Testis (tissue), 3 donors: ENCODE measurements around the gene DLG2. TPM values are rescaled to one million over a fixed set of nuclear protein-coding genes. Genes with fewer than 3 reads are reported as not detected.

Experiments used
- DNase-seq: peaks from one replicate; pipeline ENCODE4 v3.0.0-alpha.2; 2019
- H3K27ac ChIP-seq, 2 donors: fragments of 200-600 bp; sonication (generic); one replicate each; pipeline ENCODE4 v1.5.1; 2019
- H3K27me3 ChIP-seq: fragments of 200-600 bp; sonication (generic); one replicate; pipeline ENCODE4 v1.5.1; 2019
- H3K36me3 ChIP-seq: fragments of 200-600 bp; sonication (generic); one replicate; pipeline ENCODE4 v1.5.1; 2017; ENCODE audit warnings: low read depth; ENCODE audit errors: missing control alignments
- H3K4me1 ChIP-seq: fragments of 200-600 bp; sonication (generic); one replicate; pipeline ENCODE4 v1.5.1; 2019
- H3K4me3 ChIP-seq, 2 donors: fragments of 200-600 bp; sonication (generic); one replicate each; pipeline ENCODE4 v1.5.1; 2017 to 2019
- H3K9me3 ChIP-seq: fragments of 200-600 bp; sonication (generic); one replicate; pipeline ENCODE4 v1.5.1; 2017
- POLR2A ChIP-seq: fragments of 450-650 bp; IDR thresholded peaks from one replicate; pipeline ENCODE4 v1.6.1; 2017; ENCODE audit warnings: antibody characterized with exemption, mild to moderate bottlenecking, moderate library complexity
- WGBS, 2 donors: methylation state at CpG; one replicate each; pipeline ENCODE4 v1.1.5; 2018; 5-methylcytosine and 5-hydroxymethylcytosine counted together
- intact Hi-C: fragments of 100-400 bp; cut with DNase I; formaldehyde crosslinking; loops from one replicate; pipeline ENCODE4 v1.15.1; 2023; ENCODE audit warnings: low total_unique reads
- polyA plus RNA-seq: library from polyadenylated mRNA; stranded (reverse); fragments of 350-450 nt; fragmentation: Illumina TruSeq; extraction: RNeasy Lipid Tissue Mini Kit (QIAGEN cat#74804); gene quantifications from one replicate; pipeline ENCODE4 v1.2.3, GENCODE V29; 2014; ENCODE audit warnings: low read depth, low replicate concordance; ENCODE audit not compliant: insufficient read depth
- total RNA-seq, 2 donors: library from RNA; depleted of rRNA; stranded (reverse); fragments of >200 nt; gene quantifications; one replicate each; pipeline ENCODE4 v1.2.3, GENCODE V29; 2016
- TF ChIP-seq, protein P1 (sequence below), 3 experiments: fragments of 450-650 bp in 2 of 3; fragments of 200-600 bp in 1 of 3; sonication (generic) in 1 of 3; IDR thresholded peaks; one replicate each; pipeline ENCODE4 v1.5.1; 2016 to 2019; ENCODE audit warnings: antibody characterized with exemption in 3 of 3, mild to moderate bottlenecking in 2 of 3, moderate library complexity in 1 of 3

Gene DLG2
- total and polyA plus RNA-seq, 3 donors from 2014 or later = 13.8 to 23.0 (median 14.1) TPM

DNA sequence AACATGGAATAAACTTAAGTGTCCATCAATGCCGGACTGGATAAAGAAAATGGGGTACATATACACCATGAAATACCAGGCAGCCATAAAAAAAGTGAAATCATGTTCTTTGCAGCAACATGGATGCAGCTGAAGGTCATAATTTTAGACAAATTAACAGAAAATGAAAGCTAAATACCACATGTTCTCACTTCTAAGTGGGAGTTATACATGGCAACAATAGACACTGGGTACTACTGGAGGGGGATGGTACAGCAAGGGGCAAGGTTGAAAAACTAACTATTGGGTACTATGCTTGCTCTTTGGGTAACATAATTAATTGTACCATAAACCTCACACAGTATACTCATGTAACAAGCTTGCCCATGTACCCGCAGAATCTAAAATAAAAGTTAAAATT lies 851.6 kb downstream of the DLG2 start:
- no peak for DNase-seq
- Histone ChIP-seq H3K36me3 (no peaks in the 10 kb centered on the region), H3K27ac (no peak overlapping the region), H3K9me3 (no peaks in the 10 kb centered on the region), H3K4me3 (no peak overlapping the region), H3K27me3 (no peaks in the 10 kb centered on the region), H3K4me1 (no peaks in the 10 kb centered on the region)
- 84 to 91% methylated on average over 2 of the region's 2 CpGs for WGBS, 2 donors
- TF ChIP-seq POLR2A = no peak
- TF ChIP-seq, protein P1, sequence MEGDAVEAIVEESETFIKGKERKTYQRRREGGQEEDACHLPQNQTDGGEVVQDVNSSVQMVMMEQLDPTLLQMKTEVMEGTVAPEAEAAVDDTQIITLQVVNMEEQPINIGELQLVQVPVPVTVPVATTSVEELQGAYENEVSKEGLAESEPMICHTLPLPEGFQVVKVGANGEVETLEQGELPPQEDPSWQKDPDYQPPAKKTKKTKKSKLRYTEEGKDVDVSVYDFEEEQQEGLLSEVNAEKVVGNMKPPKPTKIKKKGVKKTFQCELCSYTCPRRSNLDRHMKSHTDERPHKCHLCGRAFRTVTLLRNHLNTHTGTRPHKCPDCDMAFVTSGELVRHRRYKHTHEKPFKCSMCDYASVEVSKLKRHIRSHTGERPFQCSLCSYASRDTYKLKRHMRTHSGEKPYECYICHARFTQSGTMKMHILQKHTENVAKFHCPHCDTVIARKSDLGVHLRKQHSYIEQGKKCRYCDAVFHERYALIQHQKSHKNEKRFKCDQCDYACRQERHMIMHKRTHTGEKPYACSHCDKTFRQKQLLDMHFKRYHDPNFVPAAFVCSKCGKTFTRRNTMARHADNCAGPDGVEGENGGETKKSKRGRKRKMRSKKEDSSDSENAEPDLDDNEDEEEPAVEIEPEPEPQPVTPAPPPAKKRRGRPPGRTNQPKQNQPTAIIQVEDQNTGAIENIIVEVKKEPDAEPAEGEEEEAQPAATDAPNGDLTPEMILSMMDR (IDR thresholded peaks at IDR 0.05) = no peak
- intact Hi-C loops = no loop called here

DNA sequence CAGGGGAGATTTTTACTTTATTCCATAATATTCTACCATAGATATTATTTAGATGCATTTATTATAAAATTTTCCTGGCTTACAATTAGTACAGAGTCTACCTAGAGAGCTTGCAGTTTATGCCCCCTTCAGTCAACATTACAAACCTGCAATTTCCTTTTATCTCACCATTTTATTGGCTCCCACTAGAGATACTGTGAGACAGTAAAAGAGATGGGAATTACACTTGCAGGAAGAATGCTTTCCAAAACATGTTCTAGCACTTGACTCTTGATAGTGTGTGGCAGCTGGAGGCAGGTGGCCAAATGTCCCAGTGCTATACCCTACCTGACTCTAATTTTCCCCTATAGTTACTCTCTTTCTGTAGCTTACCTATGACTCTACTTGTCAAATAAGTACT lies 863.2 kb downstream of the DLG2 start:
- H3K4me1 ChIP-seq = no peaks in the 10 kb centered on the region
- no peak for TF ChIP-seq POLR2A
- TF ChIP-seq, protein P1 (IDR thresholded peaks at IDR 0.05) = no peak
- intact Hi-C loops = no loop called here

DNA sequence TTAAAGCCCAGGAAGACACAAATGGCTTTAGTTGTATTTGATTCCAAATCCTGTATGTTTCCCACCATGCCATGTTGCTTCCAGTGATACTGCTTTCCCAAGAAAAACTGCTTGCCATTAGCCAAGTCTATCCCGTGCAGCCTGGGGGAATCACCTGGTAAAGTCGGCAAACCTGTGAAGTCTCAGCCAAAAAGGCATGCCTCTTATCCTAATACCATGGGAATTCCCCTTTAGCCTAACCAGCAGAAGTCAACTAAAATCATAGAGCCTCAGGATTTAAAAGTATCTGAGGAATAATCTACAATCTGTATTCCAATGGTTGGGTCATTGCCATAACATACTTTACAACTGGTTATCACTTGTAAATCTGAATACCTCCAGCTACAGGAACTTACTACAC lies 869.4 kb downstream of the DLG2 start:
- no peak for DNase-seq
- no peak overlapping the region for H3K4me3 ChIP-seq
- no peaks in the 10 kb centered on the region for H3K27me3 ChIP-seq
- no peak overlapping the region for H3K27ac ChIP-seq
- 84 to 90% methylated on average over 2 of the region's 2 CpGs for WGBS, 2 donors
- no peaks in the 10 kb centered on the region for H3K4me1 ChIP-seq
- TF ChIP-seq, protein P1 (IDR thresholded peaks at IDR 0.05) = no peak
- no peak for TF ChIP-seq POLR2A
- intact Hi-C loops = no loop called here
- no peaks in the 10 kb centered on the region for H3K36me3 ChIP-seq
- no peaks in the 10 kb centered on the region for H3K9me3 ChIP-seq

More for the DNA sequence above, 863.2 kb downstream of the DLG2 start:
- Histone ChIP-seq H3K27me3 (no peaks in the 10 kb centered on the region), H3K36me3 (no peaks in the 10 kb centered on the region), H3K9me3 (no peaks in the 10 kb centered on the region), H3K27ac (no peak overlapping the region), H3K4me3 (no peak overlapping the region)
- no peak for DNase-seq

GRCh38 chr11:84751371-84751770 lies 875.8 kb downstream of the DLG2 start:
- TF ChIP-seq, protein P1 (IDR thresholded peaks at IDR 0.05) = no peak
- TF ChIP-seq POLR2A = no peak
- no peaks in the 10 kb centered on the region for H3K36me3 ChIP-seq
- H3K4me1 ChIP-seq = no peaks in the 10 kb centered on the region
- H3K9me3 ChIP-seq = no peaks in the 10 kb centered on the region
- no peaks in the 10 kb centered on the region for H3K27me3 ChIP-seq
- H3K27ac ChIP-seq = no peak overlapping the region
- DNase-seq = no peak
- 82 to 90% methylated on average over 2 of the region's 2 CpGs for WGBS, 2 donors
- no peak overlapping the region for H3K4me3 ChIP-seq
- intact Hi-C loops = no loop called here

GRCh38 chr11:84747871-84748270 lies 879.3 kb downstream of the DLG2 start:
- no peaks in the 10 kb centered on the region for H3K27me3 ChIP-seq
- no peak for DNase-seq
- no peak overlapping the region for H3K4me3 ChIP-seq
- H3K27ac ChIP-seq = no peak overlapping the region
- intact Hi-C loops = no loop called here
- H3K9me3 ChIP-seq = no peaks in the 10 kb centered on the region
- TF ChIP-seq, protein P1 (IDR thresholded peaks at IDR 0.05) = no peak
- TF ChIP-seq POLR2A = no peak
- H3K4me1 ChIP-seq = no peaks in the 10 kb centered on the region
- H3K36me3 ChIP-seq = no peaks in the 10 kb centered on the region
- 68 to 87% methylated on average over 2 of the region's 2 CpGs for WGBS, 2 donors
